NB4 (cell line): ENCODE results near the gene RPP25L.

Experiments used
- CTCF ChIP-seq: IDR thresholded peaks from one replicate; pipeline ENCODE4 v1.5.1; 2012; ENCODE audit warnings: low read depth, low read length
- MAX ChIP-seq: IDR thresholded peaks from 2 replicates; pipeline ENCODE4 v1.6.1; 2011; ENCODE audit warnings: low read depth, low read length

GRCh38 chr9:34587271-34587670 lies 24.6 kb downstream of the RPP25L start:
- TF ChIP-seq MAX, result no peak
- TF ChIP-seq CTCF, result no peak
